Superior temporal gyrus (tissue), 1 donor: ENCODE results near the gene ADAM23.
"Not testable (repeated sequence)": the region's sequence is repeated elsewhere in the genome, so short reads cannot be mapped to it uniquely, and the experiment has no call there.

Source experiments
- DNase-seq: peaks from one replicate; pipeline ENCODE4 v3.0.0-alpha.2; 2016; ENCODE audit errors: extremely low spot score

The ADAM23 gene, protein sequence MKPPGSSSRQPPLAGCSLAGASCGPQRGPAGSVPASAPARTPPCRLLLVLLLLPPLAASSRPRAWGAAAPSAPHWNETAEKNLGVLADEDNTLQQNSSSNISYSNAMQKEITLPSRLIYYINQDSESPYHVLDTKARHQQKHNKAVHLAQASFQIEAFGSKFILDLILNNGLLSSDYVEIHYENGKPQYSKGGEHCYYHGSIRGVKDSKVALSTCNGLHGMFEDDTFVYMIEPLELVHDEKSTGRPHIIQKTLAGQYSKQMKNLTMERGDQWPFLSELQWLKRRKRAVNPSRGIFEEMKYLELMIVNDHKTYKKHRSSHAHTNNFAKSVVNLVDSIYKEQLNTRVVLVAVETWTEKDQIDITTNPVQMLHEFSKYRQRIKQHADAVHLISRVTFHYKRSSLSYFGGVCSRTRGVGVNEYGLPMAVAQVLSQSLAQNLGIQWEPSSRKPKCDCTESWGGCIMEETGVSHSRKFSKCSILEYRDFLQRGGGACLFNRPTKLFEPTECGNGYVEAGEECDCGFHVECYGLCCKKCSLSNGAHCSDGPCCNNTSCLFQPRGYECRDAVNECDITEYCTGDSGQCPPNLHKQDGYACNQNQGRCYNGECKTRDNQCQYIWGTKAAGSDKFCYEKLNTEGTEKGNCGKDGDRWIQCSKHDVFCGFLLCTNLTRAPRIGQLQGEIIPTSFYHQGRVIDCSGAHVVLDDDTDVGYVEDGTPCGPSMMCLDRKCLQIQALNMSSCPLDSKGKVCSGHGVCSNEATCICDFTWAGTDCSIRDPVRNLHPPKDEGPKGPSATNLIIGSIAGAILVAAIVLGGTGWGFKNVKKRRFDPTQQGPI

DNA sequence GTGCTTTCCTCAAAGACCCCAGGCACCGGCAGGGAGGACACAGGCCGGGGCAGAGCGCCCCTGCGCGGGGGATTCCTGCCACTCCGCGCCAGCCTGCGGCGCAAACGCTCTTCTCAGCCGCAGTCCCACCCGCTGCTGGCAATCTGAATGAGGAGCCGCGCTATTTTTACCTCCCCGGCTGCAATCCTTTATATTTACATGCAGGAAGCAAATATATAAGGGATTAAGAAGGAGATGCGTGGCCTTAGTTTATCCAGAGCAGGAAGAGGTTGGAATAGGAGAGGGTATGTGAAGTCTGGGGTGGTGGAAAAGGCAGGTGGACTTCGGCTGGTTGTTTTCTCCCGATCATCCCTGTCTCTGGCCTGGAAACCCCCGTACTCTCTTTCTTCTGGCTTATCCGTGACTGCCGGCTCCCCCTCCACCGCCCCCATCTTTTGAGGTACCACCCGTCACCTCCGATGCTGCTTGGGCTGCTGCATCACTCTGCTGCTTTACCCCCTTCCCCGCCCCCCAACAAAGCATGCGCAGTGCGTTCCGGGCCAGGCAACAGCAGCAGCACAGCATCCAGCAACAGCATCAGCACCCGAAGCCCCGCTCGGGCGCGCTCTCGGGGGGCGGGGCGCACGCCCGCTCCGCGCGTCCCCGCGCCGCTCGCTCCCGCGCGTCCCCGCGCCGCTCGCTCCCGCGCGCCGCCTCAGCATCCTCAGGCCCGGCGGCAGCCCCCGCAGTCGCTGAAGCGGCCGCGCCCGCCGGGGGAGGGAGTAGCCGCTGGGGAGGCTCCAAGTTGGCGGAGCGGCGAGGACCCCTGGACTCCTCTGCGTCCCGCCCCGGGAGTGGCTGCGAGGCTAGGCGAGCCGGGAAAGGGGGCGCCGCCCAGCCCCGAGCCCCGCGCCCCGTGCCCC, at the start of gene ADAM23:
ADAM23 (plus strand) TSS at position 700 of the 902 bp plus-strand sequence. CDS start 335 bp downstream, outside the sequence.
- DNase-seq, result peak; percentile 80

DNA sequence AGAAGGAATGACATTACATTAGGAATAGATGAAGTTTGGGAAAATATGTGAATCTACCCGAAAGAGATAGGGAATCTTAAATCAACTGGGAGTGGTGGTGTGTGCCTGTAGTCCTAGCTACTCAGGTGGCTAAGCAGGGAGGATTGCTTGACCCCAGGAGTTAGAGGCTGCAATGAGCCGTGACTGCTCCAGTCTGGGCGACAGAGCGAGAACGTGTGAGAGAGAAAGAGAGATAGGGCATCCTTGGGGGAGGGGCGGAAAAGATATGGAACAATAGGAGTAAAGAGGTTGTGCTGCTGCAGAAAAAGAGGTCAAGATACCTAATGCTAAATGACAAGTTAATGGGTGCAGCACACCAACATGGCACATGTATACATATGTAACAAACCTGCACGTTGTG, 47.1 kb upstream of the ADAM23 start:
- DNase-seq, result no peak

GRCh38 chr2:206402956-206403569, 40.3 kb upstream of the ADAM23 start:
- not testable (repeated sequence) for DNase-seq

GRCh38 chr2:206408323-206409320, 34.7 kb upstream of the ADAM23 start:
- DNase-seq, result no peak

- DNase-seq, result no peak
Measured at GRCh38 chr2:206410714-206411113, 32.6 kb upstream of the ADAM23 start.

DNA sequence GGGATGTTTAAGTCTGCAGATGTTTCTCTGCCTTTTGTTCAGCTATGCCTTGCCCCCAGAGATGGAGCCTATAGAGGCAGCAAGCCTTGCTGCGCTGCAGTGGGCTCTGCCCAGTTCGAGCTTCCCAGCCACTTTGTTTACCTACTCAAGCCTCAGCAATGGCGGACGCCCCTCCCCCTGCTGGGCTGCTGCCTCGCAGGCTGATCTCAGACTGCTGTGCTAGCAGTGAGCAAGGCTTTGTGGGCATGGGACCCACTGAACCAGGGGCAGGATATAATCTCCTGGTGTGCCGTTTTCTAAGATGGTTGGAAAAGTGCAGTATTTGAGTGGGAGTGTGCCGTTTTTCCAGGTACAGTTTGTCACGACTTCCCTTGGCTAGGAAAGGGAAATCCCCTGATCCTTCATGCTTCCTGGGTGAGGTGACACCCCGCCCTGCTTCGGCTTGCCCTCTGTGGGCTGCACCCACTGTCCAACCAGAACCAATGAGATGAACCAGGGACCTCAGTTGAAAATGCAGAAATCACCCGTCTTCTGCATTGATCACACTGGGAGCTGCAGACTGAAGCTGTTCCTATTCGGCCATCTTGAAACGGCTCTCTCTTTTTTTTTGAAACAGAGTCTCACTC, 27.6 kb upstream of the ADAM23 start:
- no peak for DNase-seq

GRCh38 chr2:206418968-206419367, 24.4 kb upstream of the ADAM23 start:
- no peak for DNase-seq

- no peak for DNase-seq
Measured at GRCh38 chr2:206420721-206421120, 22.6 kb upstream of the ADAM23 start.

DNA sequence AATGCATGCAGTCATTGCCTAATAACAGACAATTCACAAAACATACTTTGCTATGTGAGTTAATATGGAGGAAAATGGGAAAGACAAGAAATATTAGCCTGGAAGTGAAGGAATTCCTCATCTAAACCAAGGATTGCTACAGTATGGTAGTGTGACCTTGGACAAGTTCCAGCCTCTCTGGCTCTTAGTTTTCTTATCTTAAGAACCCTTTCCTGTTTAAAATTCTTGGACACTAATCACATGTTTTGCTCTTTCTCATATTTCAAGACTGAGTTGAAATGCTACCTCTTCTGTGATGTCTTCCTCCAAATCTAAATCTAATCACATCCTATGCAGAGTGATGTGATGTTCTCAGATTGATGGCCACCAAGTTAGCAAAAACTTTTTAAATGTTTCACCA, 20.8 kb upstream of the ADAM23 start:
- no peak for DNase-seq

GRCh38 chr2:206423147-206423546, 20.2 kb upstream of the ADAM23 start:
- DNase-seq, result no peak

DNA sequence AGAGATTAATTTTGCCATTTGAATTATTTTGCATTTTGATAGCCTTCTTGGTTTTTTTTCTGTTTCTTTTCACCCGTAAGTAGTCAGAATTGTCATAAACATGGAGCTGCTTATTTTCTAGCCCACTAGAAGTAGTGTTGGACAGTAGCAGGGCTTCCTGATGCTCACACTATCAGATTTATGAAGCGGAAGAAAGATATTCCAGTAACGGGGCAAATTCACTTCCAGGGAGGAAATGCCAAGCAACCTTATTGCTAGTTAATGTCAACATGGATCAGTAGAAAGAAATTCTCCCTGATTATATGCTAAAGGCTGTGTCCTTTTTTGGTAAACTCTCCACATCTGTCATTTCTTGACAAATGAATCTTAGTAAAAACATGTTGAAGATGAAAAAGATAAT, 19.2 kb upstream of the ADAM23 start:
- DNase-seq, result no peak

GRCh38 chr2:206428783-206429182, 14.5 kb upstream of the ADAM23 start:
- no peak for DNase-seq

- no peak for DNase-seq
Measured at GRCh38 chr2:206430452-206430851, 12.9 kb upstream of the ADAM23 start.

- DNase-seq, result no peak
Measured at GRCh38 chr2:206431439-206431838, 11.9 kb upstream of the ADAM23 start.

GRCh38 chr2:206432193-206433082, 10.9 kb upstream of the ADAM23 start:
- no peak for DNase-seq

- DNase-seq, result no peak
Measured at GRCh38 chr2:206433190-206433589, 10.1 kb upstream of the ADAM23 start.

DNA sequence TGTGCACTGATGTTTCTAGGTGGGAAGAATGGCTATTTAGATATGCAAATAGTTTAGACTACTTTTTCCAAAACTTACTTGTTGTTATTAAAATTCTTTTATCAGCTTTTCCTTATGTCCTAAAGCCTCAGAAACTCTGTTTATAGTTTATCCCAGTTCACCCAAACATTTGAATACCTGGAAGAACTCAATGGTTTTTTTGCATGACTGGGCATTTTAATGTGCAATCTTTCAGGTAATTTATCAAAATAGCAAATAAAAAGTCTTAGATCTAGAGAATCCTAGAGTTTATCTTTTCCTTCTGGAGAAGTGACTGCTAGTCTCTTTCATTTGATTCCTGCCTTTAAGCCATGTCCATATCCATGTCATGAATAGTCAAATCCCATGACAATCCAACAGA, 9.6 kb upstream of the ADAM23 start:
- DNase-seq, result no peak

GRCh38 chr2:206435742-206436141, 7.6 kb upstream of the ADAM23 start:
- no peak for DNase-seq
